Left colon (tissue), 2 donors: ENCODE data around the gene NAPA. TPM values are rescaled to one million over a fixed set of nuclear protein-coding genes. Genes with fewer than 3 reads are reported as not detected.
A peak's percentile ranks its signal among the peaks of the same experiment; 100 is the strongest.

Source experiments
- ATAC-seq: fragments of 200-7000 bp; cut with Tn5 transposase; one replicate; pipeline ENCODE4 v1.9.1; 2020; ENCODE audit warnings: mild to moderate bottlenecking, moderate library complexity
- DNase-seq, 2 donors: peaks; one replicate each; pipeline ENCODE4 v3.0.0-alpha.2; 2020
- intact Hi-C, 2 donors: fragments of 100-400 bp; cut with DNase I in 1 of 2; cut with micrococcal nuclease in 1 of 2; formaldehyde crosslinking; loops; one replicate each; pipeline versions ENCODE4 v1.11.2 to v1.14.0; 2022; cut with DNase I, micrococcal nuclease
- total RNA-seq, 2 donors: library from RNA; stranded (reverse); fragmentation: NEBNext Ultra II Directional; extraction: Animal tissue kit (Norgen Biotek cat#: 25700); gene quantifications; one replicate each; pipeline ENCODE4 v1.2.1, GENCODE V29; 2021
- donor health status: DM: no; HTN: no; CAD: no.
- donor health status: DM: yes; HTN: yes; CAD: no.

Gene NAPA
- total RNA-seq, 2 donors from 2014 or later = 122 to 130 TPM

DNA sequence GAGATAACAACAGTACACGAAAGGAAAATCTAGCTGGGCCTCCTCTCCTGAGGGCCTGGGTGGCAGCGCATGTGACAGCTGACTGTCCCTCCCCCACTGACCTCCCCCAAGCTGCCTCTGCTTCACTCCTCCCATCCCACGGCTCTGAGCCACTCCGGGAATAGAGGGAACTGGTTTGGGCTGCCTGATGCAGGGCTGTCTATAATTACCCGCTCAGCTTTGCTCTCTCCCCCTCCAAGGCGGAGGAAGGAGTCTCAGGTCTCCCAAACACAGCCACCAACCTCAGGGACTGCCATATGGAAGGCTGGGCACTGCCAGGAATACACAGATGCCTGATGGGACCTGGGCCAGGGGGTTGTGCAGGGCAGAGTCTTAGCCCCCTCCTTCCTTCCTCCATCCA, 7.9 kb downstream of the NAPA start:
- DNase-seq = no peak

DNA sequence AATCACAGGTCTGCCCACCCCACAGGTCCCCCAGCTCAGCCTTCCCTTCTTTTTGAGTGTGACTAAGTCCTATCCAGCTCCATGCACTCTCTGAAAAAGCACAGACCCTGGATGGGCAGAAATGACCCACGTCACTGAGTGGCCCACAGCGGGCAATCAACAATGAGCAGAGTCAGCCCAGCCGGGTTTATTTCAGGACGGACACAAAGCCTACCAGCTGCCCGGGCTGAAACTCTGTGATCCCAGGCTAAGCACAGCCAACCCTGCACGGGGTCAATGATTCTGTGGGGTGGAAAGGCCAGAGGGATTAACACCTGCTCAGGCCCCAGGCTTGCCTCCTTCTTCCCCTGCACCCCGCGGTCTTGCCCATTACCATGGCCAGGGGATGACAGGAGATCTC, 8.4 kb downstream of the NAPA start:
- no peak for DNase-seq
- intact Hi-C loops = no loop called here
- ATAC-seq = no peak

More for the DNA sequence above, 7.9 kb downstream of the NAPA start:
- ATAC-seq = no peak
- intact Hi-C loops = no loop called here

DNA sequence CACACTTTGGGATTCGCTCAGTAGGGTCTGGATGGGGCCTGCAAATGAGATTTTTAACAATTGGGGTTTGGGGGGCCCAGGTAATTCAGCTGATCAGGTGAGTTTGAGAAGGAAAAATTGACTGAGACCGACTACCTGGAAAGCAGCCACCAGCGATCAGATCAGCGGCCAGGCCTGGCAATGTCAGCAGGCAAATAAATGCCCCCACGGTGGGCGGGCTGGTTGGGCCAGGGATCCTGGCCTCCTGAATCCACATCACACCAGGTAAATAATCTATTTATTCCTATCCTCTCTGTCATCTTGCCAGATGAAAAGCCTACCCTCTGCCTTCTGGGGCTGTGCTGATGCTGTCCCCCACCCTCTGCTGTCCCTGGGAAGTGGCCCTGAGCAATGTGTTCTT, 9.4 kb downstream of the NAPA start:
- no peak for ATAC-seq
- intact Hi-C loops = no loop called here

DNA sequence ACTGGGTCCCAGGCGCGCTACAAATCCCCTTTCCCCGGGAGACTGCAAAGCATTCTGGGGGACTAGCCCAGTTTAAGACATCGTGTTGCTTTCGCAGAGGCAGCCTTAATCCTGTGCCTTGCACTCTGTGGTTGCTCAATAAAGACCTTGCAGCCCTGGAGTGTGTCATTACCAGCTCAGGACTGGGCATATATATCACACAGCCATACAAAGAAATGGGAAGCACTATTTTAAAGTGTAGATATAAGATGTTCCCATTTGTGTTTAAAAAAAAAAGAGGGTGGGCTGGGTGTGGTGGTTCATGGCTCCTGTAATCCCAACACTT, 11.1 kb downstream of the NAPA start:
- no peak for DNase-seq
- ATAC-seq = no peak

More for the DNA sequence above, 9.4 kb downstream of the NAPA start:
- no peak for DNase-seq

DNA sequence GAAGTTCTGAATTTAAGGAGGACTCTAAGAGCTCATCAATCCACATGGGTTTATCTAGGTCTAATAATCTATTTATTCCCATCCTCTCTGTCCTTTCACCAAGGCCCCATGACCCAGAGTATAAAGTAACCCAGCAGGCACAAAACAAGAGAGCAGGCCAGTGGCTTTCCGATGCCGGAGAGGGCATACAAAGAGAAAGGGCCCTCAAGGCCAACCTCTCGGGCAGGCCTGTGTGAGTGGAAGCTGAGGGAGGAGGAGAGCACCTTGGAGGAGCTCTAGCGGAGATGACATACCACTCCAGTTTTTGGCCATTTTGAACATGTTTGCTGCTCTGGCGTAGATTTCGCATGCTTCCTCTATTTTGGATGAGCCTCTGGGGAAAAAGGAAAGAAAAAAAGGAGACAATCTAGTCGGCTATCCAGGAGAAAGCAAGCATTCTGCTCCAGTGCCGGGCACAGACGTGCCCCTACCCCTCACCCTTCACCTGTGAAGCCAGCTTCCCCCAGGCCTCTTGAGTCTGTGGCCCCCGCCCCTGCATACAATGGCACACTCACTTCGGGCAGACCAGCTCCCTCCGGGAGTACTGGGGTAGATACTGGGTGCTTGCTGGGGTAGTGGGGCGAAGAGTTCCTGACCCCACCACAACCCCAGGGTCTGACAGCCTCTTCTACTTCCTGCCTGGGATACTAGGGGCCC, 11.6 kb downstream of the NAPA start:
- ATAC-seq (no peak), DNase-seq (no peak)
- intact Hi-C loops = no loop called here

More for the DNA sequence above, 11.1 kb downstream of the NAPA start:
- intact Hi-C loops = no loop called here

DNA sequence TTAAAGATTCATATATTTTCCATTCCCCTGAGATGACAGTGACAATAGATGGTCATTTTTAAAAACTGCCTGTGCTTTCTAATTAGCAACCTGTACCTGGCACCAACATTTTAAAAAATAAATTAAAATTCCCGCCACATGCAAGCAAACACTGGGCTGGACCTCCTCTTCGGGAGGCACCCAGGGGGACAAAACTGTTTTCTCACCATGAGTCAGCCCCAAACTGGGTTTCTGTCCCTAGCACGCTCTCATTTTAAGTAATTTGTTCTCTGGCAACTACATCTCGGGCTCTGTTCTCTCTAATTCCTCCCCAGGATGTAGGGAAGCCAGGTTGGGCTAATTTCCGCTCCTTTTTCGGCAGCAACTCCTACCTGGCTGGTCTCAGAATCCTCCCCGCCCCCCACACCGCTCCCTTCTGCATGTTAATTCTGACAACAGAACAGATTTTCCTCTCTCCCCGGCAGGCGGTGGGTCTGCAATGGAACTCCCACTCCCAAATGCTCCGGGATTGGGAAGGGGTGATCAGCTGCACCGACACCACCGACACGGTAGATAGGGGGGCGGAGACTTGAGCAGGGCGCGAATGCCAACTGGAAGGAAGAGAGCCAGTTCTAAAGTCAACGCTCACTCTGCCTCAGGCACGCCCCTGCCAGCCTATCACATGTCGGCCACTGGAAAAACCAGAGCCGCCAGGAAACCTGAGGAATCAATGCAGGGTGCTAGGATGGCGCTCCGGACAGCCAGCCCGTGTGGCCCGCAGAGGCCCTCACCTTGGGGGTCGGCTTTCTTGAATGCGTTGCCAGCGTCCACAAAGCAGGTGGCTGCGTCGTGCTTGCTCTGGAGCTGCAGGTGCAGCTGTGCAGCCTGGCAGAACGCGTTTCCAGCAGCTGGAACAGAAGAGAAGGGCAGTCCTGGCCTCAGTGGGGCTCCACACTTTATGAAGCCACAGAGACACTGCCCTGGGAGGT, 14.7 kb downstream of the NAPA start:
- ATAC-seq (no peak), DNase-seq (no peak)
- intact Hi-C loops = no loop called here

DNA sequence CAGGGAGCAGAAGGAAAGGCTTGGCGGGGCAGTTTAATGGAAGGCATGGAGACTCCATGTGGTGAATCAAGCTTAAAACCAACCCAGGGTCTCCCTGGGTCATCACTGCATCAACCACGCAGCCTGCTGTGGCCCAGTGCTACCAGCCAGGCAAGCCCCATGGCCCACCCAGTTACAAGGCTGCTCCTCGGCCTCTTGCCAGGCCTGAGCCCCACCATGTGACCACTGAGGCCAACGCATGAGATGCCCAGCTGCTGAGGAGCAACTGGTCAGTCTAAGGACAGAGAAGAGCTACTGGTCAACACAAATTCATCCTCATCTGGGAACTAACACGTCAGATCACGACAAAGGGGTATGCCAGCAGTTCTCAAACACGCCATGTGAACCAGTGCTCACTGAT, 15.5 kb downstream of the NAPA start:
- ATAC-seq (no peak), DNase-seq (no peak)
- intact Hi-C loops = no loop called here

DNA sequence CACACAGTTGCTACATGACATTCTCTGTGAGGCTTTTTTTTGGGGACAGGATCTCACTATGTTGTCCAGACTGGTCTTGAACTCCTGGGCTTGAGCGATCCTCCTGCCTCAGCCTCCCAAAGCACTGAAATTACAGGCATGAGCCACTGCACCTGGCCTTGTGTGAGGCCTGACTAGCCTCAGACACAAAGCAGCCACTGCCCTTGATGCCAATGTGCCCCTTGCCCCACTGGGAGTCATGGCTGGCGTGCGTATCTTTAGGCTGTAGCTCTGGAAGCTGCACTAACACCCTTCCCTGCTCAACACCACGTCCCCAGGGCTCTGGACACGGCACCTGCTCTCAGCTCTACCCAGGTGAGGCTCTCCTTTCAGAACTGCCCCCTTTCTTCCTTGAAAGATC, 16.3 kb downstream of the NAPA start:
- no peak for ATAC-seq
- DNase-seq = no peak
- intact Hi-C loops = no loop called here

DNA sequence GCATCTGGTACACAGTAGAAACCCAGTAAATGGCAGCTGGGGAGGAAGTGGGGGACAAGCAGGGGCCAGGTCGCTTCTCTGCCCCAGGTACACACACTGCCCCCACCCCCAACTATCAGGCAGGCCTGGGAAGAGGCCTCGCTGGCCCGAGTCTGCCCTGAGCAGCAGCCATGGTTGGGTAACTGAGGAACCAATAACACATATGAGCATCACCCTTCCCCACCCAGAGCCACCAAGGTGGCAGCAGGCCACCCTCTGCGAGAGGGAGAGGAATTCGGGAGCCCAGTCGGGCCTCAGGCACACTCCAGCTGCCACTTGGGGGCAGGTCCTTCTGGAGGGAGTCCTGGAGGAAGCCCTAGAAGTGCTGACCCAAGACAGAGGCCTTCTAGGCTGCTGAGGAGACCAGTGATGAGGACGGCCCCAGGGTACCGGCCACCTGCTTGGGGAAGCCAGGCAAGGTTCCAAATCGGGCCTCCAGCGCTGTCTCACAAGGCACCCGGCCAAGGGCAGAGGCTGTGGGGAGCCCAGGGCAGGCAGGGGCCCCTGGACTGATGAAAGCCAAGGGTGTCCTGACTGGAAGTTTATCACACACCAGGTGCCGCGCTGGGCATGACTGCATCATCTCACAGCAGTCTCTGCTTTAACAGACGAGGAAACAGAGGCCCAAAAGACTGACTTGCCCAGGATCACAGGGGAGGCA, 16.9 kb downstream of the NAPA start:
- DNase-seq (no peak), ATAC-seq (no peak)
- intact Hi-C loops = no loop called here

DNA sequence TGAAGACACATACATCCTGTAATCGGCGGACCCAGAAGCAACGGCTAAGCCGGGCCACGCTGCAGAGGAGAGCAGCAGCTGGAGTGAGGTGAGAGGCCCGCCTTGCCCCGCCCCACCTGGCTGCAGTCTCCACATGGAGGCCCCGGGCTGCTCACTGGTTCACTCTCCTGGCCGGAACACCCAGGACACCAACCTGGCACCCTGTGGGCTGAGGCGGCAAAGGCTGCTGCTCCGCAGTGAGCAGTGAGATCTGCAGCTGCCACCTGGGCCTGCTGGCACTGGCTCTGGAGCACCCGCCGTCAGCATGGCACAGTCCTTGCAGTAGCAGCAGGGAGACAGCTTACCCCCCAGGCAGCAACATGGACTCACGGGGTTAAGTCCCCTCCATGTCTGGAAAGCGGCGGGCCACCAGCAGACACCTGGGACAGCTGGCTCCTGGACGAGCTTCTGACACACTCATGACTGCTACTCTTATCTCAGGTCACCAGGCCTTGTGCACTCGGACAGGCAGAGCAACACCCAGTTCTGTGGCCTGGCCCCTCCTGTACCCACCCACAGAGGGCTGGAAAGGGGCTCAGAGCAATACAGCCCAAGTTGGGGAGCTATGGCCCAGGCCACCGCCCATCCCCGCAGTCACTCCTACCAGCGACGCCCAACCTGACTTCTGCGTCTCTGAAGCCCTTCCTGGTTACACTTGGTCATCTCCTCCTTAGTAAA, 17.7 kb downstream of the NAPA start:
- intact Hi-C loops = no loop called here
- no peak for DNase-seq
- ATAC-seq = peak; percentile 33

DNA sequence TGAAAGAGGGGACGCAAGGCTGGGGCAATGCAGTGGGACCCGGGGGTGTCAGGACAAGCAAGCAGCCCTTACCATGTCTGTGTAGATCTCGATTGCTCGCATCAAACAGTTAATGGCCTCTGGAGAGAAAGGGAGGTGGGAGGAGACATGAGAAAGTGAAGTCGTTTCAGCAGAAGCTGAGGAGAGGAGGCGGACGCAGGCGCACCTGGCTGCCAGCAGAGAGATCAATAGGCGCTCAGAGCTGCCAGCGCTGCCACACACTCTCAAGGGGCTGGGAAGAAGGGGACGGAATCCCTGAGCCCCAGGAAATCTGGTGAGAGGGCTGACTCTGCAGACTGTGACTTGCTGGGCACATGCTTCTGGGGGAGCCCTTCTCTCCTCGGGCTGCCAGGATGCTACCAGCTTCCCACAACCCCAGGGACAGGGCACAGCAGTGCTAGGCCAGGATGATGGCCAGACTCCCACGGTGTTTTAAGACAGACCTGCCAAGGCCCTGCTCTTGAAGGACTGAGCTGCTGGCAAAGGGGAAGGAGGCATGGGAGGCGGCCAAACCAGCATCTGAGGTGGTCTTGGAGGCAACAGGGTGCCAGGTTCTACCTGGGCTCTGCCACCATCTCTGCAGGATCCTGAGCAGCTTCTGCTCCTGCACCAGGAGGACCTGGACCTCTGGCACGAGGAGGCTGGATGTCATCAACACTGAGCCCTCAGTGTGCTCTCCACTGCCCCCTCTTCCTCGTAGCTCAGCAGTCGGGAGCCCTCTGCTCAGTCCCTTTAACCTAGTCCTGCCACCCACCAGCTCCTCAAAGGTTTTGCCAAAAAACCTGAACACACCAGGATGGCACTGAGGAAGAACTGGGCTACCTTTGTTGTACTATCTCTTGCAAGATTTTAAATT, 19.1 kb downstream of the NAPA start:
- ATAC-seq (no peak), DNase-seq (no peak)
- intact Hi-C loops = no loop called here

DNA sequence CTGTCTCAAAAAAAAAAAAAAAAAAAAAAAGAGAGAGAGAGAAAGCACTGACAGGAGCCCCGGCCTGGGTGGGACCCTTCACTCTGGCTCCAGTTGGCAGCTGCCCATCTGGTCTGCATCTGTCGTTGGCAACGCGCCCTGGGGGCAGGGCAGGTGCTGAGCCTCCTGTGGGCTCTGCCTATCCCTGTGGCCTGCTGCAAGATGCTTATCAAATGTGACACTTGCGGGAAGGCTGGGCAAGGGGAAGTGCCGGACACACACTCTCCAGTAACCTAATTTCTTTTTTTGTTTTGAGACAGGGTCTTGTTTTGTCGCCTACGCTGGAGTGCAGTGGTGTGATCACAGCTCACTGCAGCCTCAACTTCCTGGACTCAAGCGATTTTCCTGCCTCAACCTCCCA, 20.1 kb downstream of the NAPA start:
- DNase-seq (peak in 1 of 2 donors; percentile 57), ATAC-seq (peak; percentile 52)
- intact Hi-C loops = no loop called here

DNA sequence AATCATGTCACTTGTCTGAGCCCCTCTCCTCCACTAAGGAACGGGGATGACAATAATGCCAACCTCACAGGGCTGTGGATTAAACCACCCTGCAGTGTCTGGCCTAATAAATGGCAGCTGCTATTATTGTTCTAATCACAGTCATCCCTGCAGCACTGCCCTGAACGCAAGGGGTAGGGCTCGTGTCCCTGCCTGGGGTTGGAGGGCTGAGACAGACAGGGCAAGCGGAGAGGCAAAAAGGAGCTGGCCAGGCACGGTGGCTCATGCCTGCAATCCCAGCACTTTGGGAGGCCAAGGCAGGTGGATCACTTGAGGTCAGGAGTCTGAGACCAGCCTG, 20.7 kb downstream of the NAPA start:
- DNase-seq (no peak), ATAC-seq (no peak)
- intact Hi-C loops = no loop called here

DNA sequence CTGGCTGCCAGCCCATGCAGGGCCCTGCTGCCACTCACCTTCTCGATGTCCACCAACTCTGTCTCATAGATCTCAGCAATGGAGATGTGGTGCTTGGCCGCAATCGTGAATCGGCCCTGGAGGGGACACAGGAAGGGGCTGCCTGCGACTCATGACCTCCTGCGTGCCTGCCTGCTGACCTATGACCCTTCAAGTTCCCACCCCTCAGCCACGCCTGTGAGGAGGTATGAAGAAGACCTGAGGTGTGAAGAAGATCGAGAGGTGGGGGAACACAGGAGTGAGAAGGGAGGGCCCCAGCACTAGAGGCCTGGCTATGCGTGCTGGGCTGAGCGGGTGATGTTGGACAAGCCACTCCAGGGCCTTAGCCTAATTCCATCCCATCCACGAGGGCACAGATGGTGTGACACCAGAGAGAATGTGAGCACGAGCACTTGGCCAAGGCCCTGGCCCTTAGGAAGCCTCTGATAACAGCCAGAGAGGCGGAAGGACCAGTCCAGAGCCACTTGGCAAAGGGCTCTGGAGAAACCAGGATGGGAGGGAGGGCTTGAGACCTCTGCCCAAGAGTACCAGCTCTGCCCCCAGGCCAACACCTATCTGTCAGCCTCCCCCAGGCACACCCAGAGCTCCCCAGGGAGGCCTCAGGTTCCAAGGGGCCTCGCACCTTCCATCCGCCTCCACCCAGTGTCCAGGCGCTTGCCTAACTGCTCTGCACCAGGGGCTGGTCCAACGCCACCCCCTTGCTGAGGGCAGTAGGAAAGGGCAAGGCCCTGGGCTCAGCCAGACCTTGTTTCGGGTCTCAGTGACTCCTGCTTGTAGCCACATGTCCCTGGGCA, 21.3 kb downstream of the NAPA start:
- no peak for DNase-seq
- intact Hi-C loops = no loop called here
- no peak for ATAC-seq

DNA sequence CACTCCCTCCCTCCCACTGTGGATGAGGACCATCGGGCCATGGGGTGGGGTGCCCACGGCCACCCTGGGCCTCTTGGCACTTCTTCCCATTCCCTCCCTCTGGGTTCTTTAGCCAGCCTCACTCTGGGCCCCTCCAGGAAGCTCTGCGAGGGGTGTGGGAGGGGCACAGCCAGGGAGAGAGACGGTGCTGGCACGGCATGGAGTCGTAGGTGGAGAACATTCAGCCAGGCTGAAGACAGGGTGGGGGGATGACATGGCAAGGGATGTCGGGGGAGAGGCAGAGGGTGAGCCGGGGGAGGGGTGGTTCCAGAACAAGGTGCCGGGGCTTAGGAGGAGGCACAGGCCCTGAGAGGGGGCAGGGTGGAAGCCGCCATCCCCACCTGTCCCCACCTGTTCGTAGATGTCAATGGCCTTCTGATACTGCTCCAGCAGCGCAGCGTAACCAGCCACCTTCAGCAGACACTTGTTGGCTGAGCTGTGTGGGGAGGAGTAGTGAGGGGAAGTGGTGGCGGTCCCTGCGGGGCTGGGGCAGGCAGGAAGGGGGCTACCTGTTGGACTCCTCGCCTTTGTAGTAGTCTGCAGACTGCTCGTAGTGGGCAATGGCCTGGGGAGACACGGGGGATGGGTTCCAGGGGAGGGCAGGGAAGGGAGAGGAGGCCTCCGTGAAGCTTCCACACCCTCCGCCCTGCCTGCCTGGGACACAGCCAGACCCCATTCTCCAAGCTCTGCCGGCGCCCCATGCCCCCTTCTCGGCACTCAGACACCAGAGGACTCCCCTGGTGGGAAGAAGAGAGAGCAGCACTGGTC, 22.1 kb downstream of the NAPA start:
- ATAC-seq (no peak), DNase-seq (no peak)
- intact Hi-C loops = no loop called here

DNA sequence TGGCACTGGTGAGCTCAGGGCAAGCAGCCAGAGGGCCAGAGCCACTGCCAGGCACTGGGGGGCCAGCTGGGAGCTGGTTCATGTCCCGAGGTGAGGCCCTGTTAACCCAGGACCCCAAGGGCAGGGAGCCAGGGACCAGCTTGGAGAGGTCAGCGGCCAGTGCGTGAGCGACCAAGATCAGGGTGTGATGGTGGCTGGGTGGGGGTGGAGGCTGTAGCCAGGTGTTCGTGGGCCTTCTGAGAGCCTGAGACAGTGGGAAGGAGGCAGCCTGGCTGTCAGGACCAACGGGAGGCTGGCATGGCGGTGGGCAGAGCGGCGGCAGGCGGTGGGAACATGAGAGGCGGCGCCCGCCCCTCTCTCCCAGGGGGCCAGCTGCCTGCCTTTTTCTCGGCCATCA, 22.7 kb downstream of the NAPA start:
- no peak for ATAC-seq
- no peak for DNase-seq
- intact Hi-C loops = no loop called here
